Stimulated activated CD4-positive, alpha-beta T cell treated with anti-CD3 and anti-CD28 coated beads, Interleukin-15, amount 100 ng/mL, for 48 hours (primary cell): ENCODE data around the gene PRSS1.
"Not testable (repeated sequence)": the region's sequence is repeated elsewhere in the genome, so short reads cannot be mapped to it uniquely, and the experiment has no call there.

Source experiments
- DNase-seq, 2 donors: peaks; one replicate each; pipeline ENCODE4 v3.0.0-alpha.2; 2020; ENCODE audit warnings: low read depth in 2 of 2

The PRSS1 gene

GRCh38 chr7:142746264-142746663 lies 3.0 kb upstream of the PRSS1 start:
- no peak for DNase-seq

- DNase-seq: not testable (repeated sequence)
Observed at GRCh38 chr7:142748410-142748809, 862 bp upstream of the PRSS1 start.

- no peak for DNase-seq
Observed at GRCh38 chr7:142750321-142750938, 1.2 kb downstream of the PRSS1 start.

GRCh38 chr7:142751526-142752175 lies 2.4 kb downstream of the PRSS1 start:
- not testable (repeated sequence) for DNase-seq

DNA sequence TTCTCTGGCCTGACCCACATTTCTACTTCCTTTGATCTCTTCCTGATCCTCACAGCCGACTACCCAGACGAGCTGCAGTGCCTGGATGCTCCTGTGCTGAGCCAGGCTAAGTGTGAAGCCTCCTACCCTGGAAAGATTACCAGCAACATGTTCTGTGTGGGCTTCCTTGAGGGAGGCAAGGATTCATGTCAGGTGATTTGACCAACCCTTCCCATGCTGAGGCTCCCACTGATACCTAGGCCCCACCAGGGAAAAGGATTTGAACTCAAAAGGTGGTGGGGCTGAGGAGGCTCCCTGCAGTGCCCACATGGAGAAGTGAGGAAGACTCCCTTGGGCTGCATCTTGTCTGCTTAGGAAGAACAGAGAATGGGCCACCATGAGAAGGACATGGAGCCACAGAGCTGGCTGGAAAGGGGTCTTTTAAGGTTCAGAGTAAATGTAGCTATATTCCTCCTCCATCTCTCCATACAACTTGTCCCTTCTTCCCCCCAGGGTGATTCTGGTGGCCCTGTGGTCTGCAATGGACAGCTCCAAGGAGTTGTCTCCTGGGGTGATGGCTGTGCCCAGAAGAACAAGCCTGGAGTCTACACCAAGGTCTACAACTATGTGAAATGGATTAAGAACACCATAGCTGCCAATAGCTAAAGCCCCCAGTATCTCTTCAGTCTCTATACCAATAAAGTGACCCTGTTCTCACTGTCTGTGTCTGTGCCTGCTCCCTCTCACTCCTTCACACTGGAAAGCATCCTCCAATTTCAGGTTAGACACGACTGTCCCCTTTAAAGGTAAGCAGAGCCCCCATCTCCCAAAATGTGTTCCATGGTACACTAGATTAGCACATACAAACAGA lies 3.3 kb downstream of the PRSS1 start:
- DNase-seq: no peak

DNA sequence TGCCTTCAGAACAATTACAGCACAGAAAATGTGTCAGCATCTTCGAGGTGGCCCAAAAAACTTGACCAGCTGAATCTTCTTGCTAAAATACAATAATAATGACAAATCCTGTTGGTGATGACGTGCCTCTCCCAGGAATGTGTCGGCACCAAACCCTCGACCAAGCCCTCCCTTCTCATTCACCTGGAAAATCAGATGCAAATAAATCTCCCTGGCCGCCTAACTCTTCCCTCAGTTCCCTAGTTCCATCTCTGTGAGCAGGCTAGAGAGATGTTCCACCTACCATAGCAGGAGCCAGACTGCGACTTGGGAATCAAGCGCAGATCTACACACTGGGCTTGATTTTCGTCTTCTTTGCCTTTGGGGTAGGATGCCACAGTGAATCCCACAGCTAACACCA lies 4.1 kb downstream of the PRSS1 start:
- no peak for DNase-seq

DNA sequence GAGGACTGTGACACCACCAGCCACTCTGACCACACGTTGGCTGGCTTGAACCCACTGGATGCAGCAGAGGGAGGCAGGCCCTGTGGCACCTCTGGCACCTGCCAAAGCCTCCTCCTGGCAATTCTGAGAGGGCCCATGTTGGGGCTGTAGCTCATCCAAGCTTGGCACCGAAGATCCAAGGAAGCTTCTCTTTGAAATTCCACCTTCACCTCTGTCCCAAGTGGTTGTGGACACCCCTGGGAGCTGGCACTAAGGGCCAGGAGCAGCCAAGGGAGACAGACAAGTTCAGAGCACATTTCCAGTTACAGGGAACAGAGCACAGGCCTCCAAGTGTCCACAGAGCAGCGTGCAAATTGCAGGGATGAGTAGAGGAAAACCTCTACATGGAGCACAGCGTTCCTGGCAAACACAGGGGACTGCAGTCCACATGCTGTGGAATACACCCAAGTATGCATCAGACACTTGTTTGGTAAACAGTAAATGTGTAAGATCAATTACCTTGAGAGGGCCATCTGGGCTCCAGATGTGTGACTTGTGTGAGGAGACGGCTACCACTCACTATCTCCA lies 4.7 kb downstream of the PRSS1 start:
- DNase-seq: not testable (repeated sequence)

DNA sequence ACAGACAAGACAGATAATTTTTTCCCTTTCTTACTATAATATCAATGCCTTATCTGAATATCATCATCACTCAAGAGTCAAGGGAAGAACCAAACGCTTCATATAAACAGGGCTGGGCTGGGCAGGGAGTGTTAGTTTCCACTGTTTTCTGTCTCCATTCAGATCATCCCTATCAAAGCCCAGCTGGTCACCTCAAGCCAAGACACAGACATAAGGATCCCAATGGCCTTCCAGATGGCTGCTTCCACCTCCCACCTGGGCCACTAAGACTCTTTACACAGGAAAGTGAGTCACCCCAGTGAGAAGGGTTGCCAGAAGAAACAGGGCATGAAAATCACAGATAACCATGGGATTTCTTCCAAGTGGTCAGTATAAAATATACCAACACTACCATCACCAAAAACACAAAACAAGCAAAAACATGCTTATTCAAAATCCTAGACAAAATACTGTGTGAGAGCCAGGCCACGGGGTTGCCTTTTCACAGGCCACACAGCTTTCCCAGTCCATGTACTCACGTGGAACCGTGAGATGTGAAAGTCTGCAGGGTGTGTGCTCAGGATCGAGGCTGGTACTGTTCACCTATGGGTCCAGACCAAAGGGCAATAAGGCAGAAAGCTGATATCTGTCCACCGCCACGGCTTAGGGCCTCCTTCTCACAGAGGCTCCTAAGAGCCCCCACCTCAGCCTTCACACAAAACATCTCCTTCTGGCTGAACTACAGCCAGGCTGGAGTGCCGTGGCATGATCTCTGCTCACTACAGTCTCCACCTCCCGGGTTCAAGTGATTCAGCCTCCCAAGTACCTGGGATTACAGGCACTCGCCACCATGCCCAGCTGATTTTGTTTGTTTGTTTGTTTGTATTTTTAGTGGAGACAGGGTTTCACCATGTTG lies 5.7 kb downstream of the PRSS1 start:
- DNase-seq: no peak

DNA sequence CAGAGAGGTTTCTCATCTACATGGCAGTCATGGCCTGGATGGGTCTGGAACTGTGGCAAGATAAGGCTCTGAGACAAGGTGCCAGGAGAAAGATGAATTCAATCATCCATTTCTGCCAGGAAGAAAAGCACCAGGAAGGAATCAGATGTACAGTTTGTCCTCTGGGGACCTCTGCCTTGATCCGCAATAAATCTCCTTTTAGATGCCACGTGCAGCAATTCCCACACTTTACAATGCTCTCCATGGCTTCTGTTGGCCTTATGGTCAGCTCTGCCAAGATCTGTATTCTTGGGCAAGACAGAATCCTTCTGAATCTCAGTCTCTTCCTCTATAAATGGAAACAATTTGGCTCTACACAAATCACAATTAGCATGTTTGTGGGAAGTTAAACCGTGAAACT lies 9.0 kb downstream of the PRSS1 start:
- not testable (repeated sequence) for DNase-seq

DNA sequence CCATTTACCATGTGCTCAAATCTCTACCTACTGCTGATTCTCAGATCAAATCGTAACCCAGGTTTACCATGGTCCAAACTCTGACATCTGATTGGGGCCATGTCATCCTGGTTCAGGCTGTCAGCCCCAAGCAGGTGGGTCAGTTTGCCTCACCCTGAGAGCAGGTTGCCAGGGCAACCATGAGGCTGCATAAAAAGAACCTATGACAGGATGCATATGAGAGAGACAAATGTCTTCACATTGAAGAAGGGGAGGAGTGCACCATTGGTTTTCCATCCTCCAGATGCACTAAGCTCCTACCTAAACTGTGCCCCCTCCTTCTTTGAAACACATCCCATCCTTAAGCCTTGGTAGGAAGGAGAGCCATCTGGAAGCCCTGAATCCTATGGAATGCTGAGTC lies 10.2 kb downstream of the PRSS1 start:
- DNase-seq: no peak

DNA sequence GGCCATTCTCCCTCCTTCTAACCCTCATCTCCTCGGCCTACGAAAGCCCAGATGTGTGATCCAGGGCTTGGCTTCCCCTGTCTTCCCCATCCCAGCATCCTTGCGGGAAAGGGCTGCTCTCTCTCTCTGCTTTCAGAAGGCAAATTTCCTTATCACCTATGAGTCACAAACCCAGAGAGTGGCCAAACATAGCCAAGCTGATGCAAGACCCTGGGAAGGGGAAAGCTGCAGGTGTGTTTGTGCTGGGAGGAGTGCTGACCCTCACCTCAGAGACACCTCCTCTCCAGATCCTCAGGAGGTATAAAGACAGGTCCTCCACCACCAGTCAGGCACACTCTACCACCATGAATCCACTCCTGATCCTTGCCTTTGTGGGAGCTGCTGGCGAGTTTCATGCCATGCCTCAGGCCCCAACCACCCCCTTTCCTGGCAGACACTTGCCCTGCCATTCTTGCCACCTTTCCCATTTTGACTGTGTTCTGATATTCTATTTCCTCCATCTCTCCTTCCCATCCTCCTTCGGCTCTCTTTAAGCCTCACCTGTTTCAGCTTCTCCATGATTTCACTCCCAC lies 10.9 kb downstream of the PRSS1 start:
- DNase-seq: no peak

DNA sequence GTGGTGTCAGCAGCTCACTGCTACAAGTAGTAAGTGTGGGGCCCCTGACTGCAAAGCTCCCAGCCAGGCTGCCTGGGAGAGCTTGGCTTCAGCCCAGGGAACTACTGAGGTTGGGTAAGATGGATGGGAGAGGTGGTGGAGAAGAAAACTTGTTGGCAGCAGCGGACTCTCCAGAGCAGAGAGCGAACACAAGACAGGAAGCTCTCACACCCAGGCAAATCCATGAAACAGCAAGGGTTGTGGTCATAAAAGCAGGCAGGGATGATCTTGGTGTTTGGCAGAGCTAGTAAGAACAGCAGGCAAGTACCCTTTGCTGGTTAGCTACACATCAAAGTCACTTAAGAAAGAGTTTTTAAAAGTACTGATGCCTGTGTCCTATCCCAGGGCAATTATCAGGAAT lies 12.3 kb downstream of the PRSS1 start:
- DNase-seq: not testable (repeated sequence)

DNA sequence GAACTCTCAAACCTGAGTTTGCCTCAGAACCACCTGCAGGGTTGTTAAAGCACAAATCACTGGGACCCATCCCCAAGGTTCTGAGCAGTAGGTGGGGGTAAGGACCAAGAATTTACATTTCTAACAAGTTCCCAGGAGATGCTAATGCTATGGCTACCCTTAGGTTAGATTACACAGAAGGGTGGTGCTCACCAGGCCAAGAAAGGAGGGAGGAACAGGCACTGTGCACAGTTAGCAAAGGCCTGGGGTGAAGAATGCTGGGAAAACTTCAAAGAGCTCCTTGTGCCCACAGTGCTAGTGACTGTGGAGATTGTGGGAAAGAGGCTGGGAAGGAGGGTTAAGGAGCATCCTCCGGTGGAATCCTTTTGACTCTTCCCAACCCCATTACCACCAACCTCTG lies 12.8 kb downstream of the PRSS1 start:
- no peak for DNase-seq

GRCh38 chr7:142767451-142767850 lies 18.2 kb downstream of the PRSS1 start:
- no peak for DNase-seq

GRCh38 chr7:142767861-142768260 lies 18.6 kb downstream of the PRSS1 start:
- no peak for DNase-seq

DNA sequence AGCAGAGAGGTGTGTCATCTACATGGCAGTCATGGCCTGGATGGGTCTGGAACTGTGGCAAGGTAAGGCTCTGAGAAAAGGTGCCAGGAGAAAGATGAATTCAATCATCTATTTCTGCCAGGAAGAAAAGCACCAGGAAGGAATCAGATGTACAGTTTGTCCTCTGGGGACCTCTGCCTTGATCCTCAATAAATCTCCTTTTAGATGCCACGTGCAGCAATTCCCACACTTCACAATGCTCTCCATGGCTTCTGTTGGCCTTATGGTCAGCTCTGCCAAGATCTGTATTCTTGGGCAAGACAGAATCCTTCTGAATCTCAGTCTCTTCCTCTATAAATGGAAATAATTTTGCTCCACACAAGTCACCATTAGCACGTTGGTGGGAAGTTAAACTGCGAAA lies 19.6 kb downstream of the PRSS1 start:
- not testable (repeated sequence) for DNase-seq

DNA sequence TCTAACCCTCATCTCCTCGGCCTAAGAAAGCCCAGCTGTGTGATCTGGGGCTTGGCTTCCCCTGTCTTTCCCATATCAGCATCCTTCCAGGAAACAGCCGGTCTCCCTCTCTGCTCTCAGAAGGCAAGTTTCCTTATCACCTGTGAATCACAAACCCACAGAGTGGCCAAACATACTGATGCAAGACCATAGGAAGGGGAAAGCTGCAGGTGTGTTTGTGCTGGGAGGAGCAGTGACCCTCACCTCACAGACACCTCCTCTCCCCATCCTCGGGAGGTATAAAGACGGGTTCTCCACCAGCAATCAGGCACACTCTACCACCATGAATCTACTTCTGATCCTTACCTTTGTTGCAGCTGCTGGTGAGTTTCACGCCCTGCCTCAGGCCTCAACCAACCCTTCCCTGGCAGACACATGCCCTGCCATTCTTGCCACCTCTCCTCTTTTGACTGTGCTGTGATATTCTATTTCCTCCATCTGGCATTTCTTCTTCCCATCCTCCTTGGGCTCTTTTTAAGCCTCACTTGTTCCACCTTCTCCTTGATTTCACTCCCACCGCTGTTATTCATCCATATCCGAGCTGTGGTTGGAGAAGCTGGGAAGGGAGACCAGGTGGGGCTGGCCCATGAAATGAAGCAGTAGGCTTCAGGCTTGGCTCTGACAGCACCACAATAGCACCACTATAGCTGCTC lies 21.5 kb downstream of the PRSS1 start, which contains the start of gene PRSS2:
Gene PRSS2, plus strand, starts transcription at position 310 of the 692 bp plus-strand sequence. Its CDS starts 13 bp downstream, at position 323.
- DNase-seq: no peak

GRCh38 chr7:142771353-142771723 lies 22.1 kb downstream of the PRSS1 start:
- DNase-seq: no peak

DNA sequence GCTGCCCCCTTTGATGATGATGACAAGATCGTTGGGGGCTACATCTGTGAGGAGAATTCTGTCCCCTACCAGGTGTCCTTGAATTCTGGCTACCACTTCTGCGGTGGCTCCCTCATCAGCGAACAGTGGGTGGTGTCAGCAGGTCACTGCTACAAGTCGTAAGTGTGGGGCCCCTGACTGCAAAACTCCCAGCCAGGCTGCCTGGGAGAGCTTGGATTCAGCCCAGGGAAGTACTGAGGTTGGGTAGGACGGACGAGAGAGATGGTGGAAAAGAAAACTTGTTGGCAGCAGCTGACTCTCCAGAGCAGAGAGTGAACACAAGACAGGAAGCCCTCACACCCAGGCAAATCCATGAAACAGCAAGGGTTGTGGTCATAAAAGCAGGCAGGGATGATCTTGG lies 22.8 kb downstream of the PRSS1 start:
- no peak for DNase-seq

GRCh38 chr7:142772673-142773072 lies 23.4 kb downstream of the PRSS1 start:
- no peak for DNase-seq
